GM12878 (cell line): ENCODE results near the gene IFNA14. TPM values are rescaled to one million over a fixed set of nuclear protein-coding genes. Genes with fewer than 3 reads are reported as not detected.
"Not testable (repeated sequence)": the region's sequence is repeated elsewhere in the genome, so short reads cannot be mapped to it uniquely, and the experiment has no call there.

ENCODE experiments used
- ATAC-seq: fragments of 200-7000 bp; cut with Tn5 transposase; 3 replicates; pipeline ENCODE4 v1.9.1; 2020; ENCODE audit warnings: mild to moderate bottlenecking, moderate library complexity
- BruUV-seq: library from RNA; stranded (reverse); fragments of 400-500 nt; replicated peaks from 2 replicates; lab custom pipeline; 2021; lab: Mats Ljungman, UMichigan
- CTCF ChIA-PET: fragments of 300-600 bp; sonication (Branson Sonifier 250); formaldehyde crosslinking; extraction: SDS; loops from one replicate; lab custom pipeline; 2021; ENCODE audit warnings: inconsistent platforms; lab: Yijun Ruan, JAX
- POLR2A ChIA-PET: fragments of 350-600 bp; formaldehyde crosslinking; extraction: SDS; loops from one replicate; lab custom pipeline; 2021; ENCODE audit warnings: inconsistent platforms; lab: Charles Lee
- RAD21 ChIA-PET: fragments of 300-600 bp; sonication (Branson Sonifier 250); formaldehyde crosslinking; loops from one replicate; lab custom pipeline; 2023; ENCODE audit warnings: antibody characterized with exemption; ENCODE audit not compliant: unreplicated experiment; lab: Charles Lee
- SMC1A ChIA-PET: fragments of 300-600 bp; sonication (Branson Sonifier 250); formaldehyde crosslinking; loops from one replicate; lab custom pipeline; 2023; ENCODE audit not compliant: unreplicated experiment, uncharacterized antibody; lab: Charles Lee
- DNase-seq: peaks from one replicate; pipeline ENCODE4 v3.0.0-alpha.2; 2011; ENCODE audit warnings: low read depth, low spot score
- FAIRE-seq: peaks from 3 replicates; lab custom pipeline; 2011; peaks lifted over from hg19 to GRCh38; lab: Jason Lieb, UNC
- H2AFZ ChIP-seq: 2 replicates; pipeline ENCODE4 v1.6.0; 2011; ENCODE audit warnings: low read depth, low read length, control low read depth; ENCODE audit not compliant: control insufficient read depth
- H3K27ac ChIP-seq: 2 replicates; pipeline ENCODE4 v1.5.1; 2011; ENCODE audit warnings: control low read depth; ENCODE audit not compliant: control insufficient read depth, insufficient read depth
- H3K27me3 ChIP-seq, 2 experiments: replicated peaks in 1 of 2; 2 replicates each; pipeline versions ENCODE4 v1.6.0 to v1.6.1; 2011; ENCODE audit warnings: low read length in 1 of 2; ENCODE audit not compliant: control insufficient read depth in 2 of 2, insufficient read depth in 2 of 2
- H3K36me3 ChIP-seq, 2 experiments: 2 replicates each; pipeline ENCODE4 v1.5.1; 2011; ENCODE audit warnings: low read length in 1 of 2; ENCODE audit not compliant: control insufficient read depth in 2 of 2, insufficient read depth in 2 of 2
- H3K4me1 ChIP-seq: 2 replicates; pipeline ENCODE4 v1.6.1; 2011; ENCODE audit warnings: mild to moderate bottlenecking, low read length, moderate library complexity, mixed read lengths; ENCODE audit not compliant: control insufficient read depth, insufficient read depth
- H3K4me2 ChIP-seq: 2 replicates; pipeline ENCODE4 v1.6.0; 2011; ENCODE audit warnings: control low read depth; ENCODE audit not compliant: control insufficient read depth, insufficient read depth
- H3K4me3 ChIP-seq: fragments of 200-600 bp; sonication (generic); 2 replicates; pipeline ENCODE4 v1.5.1; 2016
- H3K79me2 ChIP-seq: 2 replicates; pipeline ENCODE4 v1.6.0; 2011; ENCODE audit warnings: low read length; ENCODE audit not compliant: control insufficient read depth, insufficient read depth
- H3K9ac ChIP-seq: 2 replicates; pipeline ENCODE4 v1.8.0; 2011; ENCODE audit warnings: low read length, control low read depth, mixed read lengths; ENCODE audit not compliant: control insufficient read depth, insufficient read depth
- H3K9me3 ChIP-seq: replicated peaks from 3 replicates; pipeline ENCODE4 v1.5.1; 2011; ENCODE audit warnings: mild to moderate bottlenecking, low read length; ENCODE audit not compliant: control insufficient read depth, insufficient read depth
- H4K20me1 ChIP-seq: 2 replicates; pipeline ENCODE4 v1.6.0; 2011; ENCODE audit not compliant: control insufficient read depth, insufficient read depth
- CTCF ChIP-seq, 3 experiments: IDR thresholded peaks in 2 of 3; conservative IDR thresholded peaks in 1 of 3; 2 replicates each; pipeline ENCODE4 v1.5.1; 2011; ENCODE audit warnings: low read depth in 3 of 3, low read length in 3 of 3, mild to moderate bottlenecking in 3 of 3, control low read depth in 2 of 3, moderate library complexity in 2 of 3, inconsistent platforms in 1 of 3, mixed read lengths in 1 of 3; ENCODE audit not compliant: control insufficient read depth in 2 of 3, insufficient read depth in 1 of 3; ENCODE audit errors: extremely low read depth in 1 of 3
- RAD21 ChIP-seq: IDR thresholded peaks from 2 replicates; pipeline ENCODE4 v1.6.1; 2011; ENCODE audit warnings: mild to moderate bottlenecking, low read depth, low read length, moderate library complexity; ENCODE audit not compliant: insufficient read depth
- WGBS: methylation state at CpG from one replicate; pipeline ENCODE4 v1.1.6; 2016; ENCODE audit warnings: low lambda C conversion rate; ENCODE audit not compliant: insufficient replicate concordance, insufficient coverage; ENCODE audit errors: missing lambda C conversion rate; 5-methylcytosine and 5-hydroxymethylcytosine counted together
- in situ Hi-C: fragments of 300-500 bp; cut with MboI; formaldehyde crosslinking; loops from 9 replicates; pipeline ENCODE4 v1.14.3; 2018; ENCODE audit warnings: mixed read lengths
- intact Hi-C: fragments of 100-400 bp; cut with micrococcal nuclease; formaldehyde crosslinking; loops from one replicate; pipeline ENCODE4 v1.14.2; 2022; ENCODE audit not compliant: unreplicated experiment
- polyA plus RNA-seq, 11 experiments: library from polyadenylated mRNA; depleted of rRNA in 4 of 11; unstranded in 6 of 11; stranded (reverse) in 5 of 11; fragments of >200 nt; fragmentation: Nextera tagmentation in 4 of 11; fragmentation: Illumina TruSeq in 1 of 11; extraction: Ambion mirVana in 4 of 11; extraction: Trizol in 1 of 11; gene quantifications; 1 replicate in 1 of 11; 2 replicates in 10 of 11; pipeline versions ENCODE4 v1.2.1 to v1.2.3, GENCODE V29; 2011 to 2016; ENCODE audit warnings: inconsistent platforms in 2 of 11, missing spikeins in 2 of 11, low read depth in 1 of 11
- total RNA-seq, 4 experiments: library from RNA; depleted of rRNA in 3 of 4; stranded (reverse); fragments of >200 nt in 3 of 4; fragmentation: Illumina TruSeq in 1 of 4; extraction: Trizol in 1 of 4; gene quantifications; 2 replicates each; pipeline versions ENCODE4 v1.2.1 to v1.2.3, GENCODE V29; 2013 to 2021

Gene IFNA14
- total and polyA plus RNA-seq, 10 of the 15 experiments (the other 5 are each of a cell fraction or from before 2014, with no cell fraction given), result not detected

GRCh38 chr9:21194867-21195776 is 44.7 kb downstream of the IFNA14 start:
- H3K4me1 ChIP-seq, H3K79me2 ChIP-seq, H3K4me3 ChIP-seq, H3K9ac ChIP-seq, DNase-seq, H2AFZ ChIP-seq, BruUV-seq, H4K20me1 ChIP-seq, H3K27ac ChIP-seq, H3K9me3 ChIP-seq, in situ Hi-C loops, H3K36me3 ChIP-seq, POLR2A ChIA-PET, H3K27me3 ChIP-seq: not testable (repeated sequence)
- H3K4me2 ChIP-seq, result peak overlapping the region; percentile 25; the same call in 1 of the 2 replicates
- ChIA-PET CTCF (interaction anchor here (0.6 to 2.7 kb wide), 38 partner anchors 13 to 1268 kb away, joined by 3 to 28 read pairs (median 3); partner anchors contain the start of gene IFNW1), SMC1A (interaction anchor here (0.6 to 1.3 kb wide), 11 partner anchors 12 to 593 kb away, joined by 3 to 6 read pairs (median 5); no protein-coding TSS in a partner anchor), RAD21 (interaction anchor here (0.7 to 2.6 kb wide), 10 partner anchors 12 to 239 kb away, joined by 3 to 9 read pairs (median 4); no protein-coding TSS in a partner anchor)
- ATAC-seq (peak; percentile 96), FAIRE-seq (peak; percentile 57)
- TF ChIP-seq CTCF (IDR thresholded peaks at IDR 0.05 in 2 of 3, conservative IDR thresholded peaks at IDR 0.05 in 1 of 3; ENCODE audit: control insufficient read depth in 2 of 3, extremely low read depth in 1 of 3, insufficient read depth in 1 of 3, low read depth in 3 of 3, low read length in 3 of 3), result peak; percentile 45 to 56 (median 53); a peak in 5 of 6 replicates
- peak; percentile 61 for TF ChIP-seq RAD21
- 28% methylated on average over 5 of the region's 6 CpGs for WGBS
- intact Hi-C loops, result loop anchor here (10.0 kb wide), 1 partner anchor 120 kb away; no protein-coding TSS in a partner anchor

Other genes starting within 250 kb of the IFNA14 start
Only the 7 nearest of the 17 such genes appear.
- gene IFNA21, start 73.3 kb downstream of the IFNA14 start, total RNA-seq (2014; rRNA removed), result not detected in 2 replicates
- not detected in 2 replicates for gene IFNA21, start 73.3 kb downstream of the IFNA14 start, total RNA-seq (2014; rRNA removed; fragmentation: Illumina TruSeq; extraction: Trizol)
- gene IFNA21, start 73.3 kb downstream of the IFNA14 start, total RNA-seq (2021), result not detected in 2 replicates
- gene IFNA21, start 73.3 kb downstream of the IFNA14 start, polyA plus RNA-seq (2011; rRNA removed), result not detected in 2 replicates
- not detected in 2 replicates for gene IFNA21, start 73.3 kb downstream of the IFNA14 start, polyA plus RNA-seq (2014; fragmentation: Illumina TruSeq; extraction: Trizol)
- not detected for gene IFNA21, start 73.3 kb downstream of the IFNA14 start, polyA plus RNA-seq (2014; fragmentation: Nextera tagmentation; extraction: Ambion mirVana)
- gene IFNA21, start 73.3 kb downstream of the IFNA14 start, polyA plus RNA-seq (2014; rRNA removed), result not detected in 2 replicates
- not detected for gene IFNA21, start 73.3 kb downstream of the IFNA14 start, polyA plus RNA-seq (2016; fragmentation: Nextera tagmentation; extraction: Ambion mirVana)
- not detected in 2 replicates for gene IFNA4, start 52.4 kb downstream of the IFNA14 start, total RNA-seq (2014; rRNA removed)
- gene IFNA4, start 52.4 kb downstream of the IFNA14 start, total RNA-seq (2014; rRNA removed; fragmentation: Illumina TruSeq; extraction: Trizol), result not detected in 2 replicates
- not detected in 2 replicates for gene IFNA4, start 52.4 kb downstream of the IFNA14 start, total RNA-seq (2021)
- gene IFNA4, start 52.4 kb downstream of the IFNA14 start, polyA plus RNA-seq (2011; rRNA removed), result not detected in 2 replicates
- gene IFNA4, start 52.4 kb downstream of the IFNA14 start, polyA plus RNA-seq (2014; fragmentation: Illumina TruSeq; extraction: Trizol), result 0.63 TPM in 1 of 2 replicates, not detected in the other
- not detected for gene IFNA4, start 52.4 kb downstream of the IFNA14 start, polyA plus RNA-seq (2014; fragmentation: Nextera tagmentation; extraction: Ambion mirVana)
- gene IFNA4, start 52.4 kb downstream of the IFNA14 start, polyA plus RNA-seq (2014; rRNA removed), result not detected in 2 replicates
- not detected for gene IFNA4, start 52.4 kb downstream of the IFNA14 start, polyA plus RNA-seq (2016; fragmentation: Nextera tagmentation; extraction: Ambion mirVana)
- gene IFNA7, start 37.8 kb downstream of the IFNA14 start, total RNA-seq (2014; rRNA removed), result not detected in 2 replicates
- not detected in 2 replicates for gene IFNA7, start 37.8 kb downstream of the IFNA14 start, total RNA-seq (2014; rRNA removed; fragmentation: Illumina TruSeq; extraction: Trizol)
- gene IFNA7, start 37.8 kb downstream of the IFNA14 start, total RNA-seq (2021), result not detected in 2 replicates
- not detected in 2 replicates for gene IFNA7, start 37.8 kb downstream of the IFNA14 start, polyA plus RNA-seq (2011; rRNA removed)
- gene IFNA7, start 37.8 kb downstream of the IFNA14 start, polyA plus RNA-seq (2014; fragmentation: Illumina TruSeq; extraction: Trizol), result not detected in 2 replicates
- gene IFNA7, start 37.8 kb downstream of the IFNA14 start, polyA plus RNA-seq (2014; fragmentation: Nextera tagmentation; extraction: Ambion mirVana), result not detected
- not detected in 2 replicates for gene IFNA7, start 37.8 kb downstream of the IFNA14 start, polyA plus RNA-seq (2014; rRNA removed)
- not detected for gene IFNA7, start 37.8 kb downstream of the IFNA14 start, polyA plus RNA-seq (2016; fragmentation: Nextera tagmentation; extraction: Ambion mirVana)
- not detected in 2 replicates for gene IFNA10, start 32.9 kb downstream of the IFNA14 start, total RNA-seq (2014; rRNA removed)
- not detected in 2 replicates for gene IFNA10, start 32.9 kb downstream of the IFNA14 start, total RNA-seq (2014; rRNA removed; fragmentation: Illumina TruSeq; extraction: Trizol)
- gene IFNA10, start 32.9 kb downstream of the IFNA14 start, total RNA-seq (2021), result not detected in 2 replicates
- gene IFNA10, start 32.9 kb downstream of the IFNA14 start, polyA plus RNA-seq (2011; rRNA removed), result not detected in 2 replicates
- gene IFNA10, start 32.9 kb downstream of the IFNA14 start, polyA plus RNA-seq (2014; fragmentation: Illumina TruSeq; extraction: Trizol), result not detected in 2 replicates
- gene IFNA10, start 32.9 kb downstream of the IFNA14 start, polyA plus RNA-seq (2014; fragmentation: Nextera tagmentation; extraction: Ambion mirVana), result not detected
- not detected in 2 replicates for gene IFNA10, start 32.9 kb downstream of the IFNA14 start, polyA plus RNA-seq (2014; rRNA removed)
- gene IFNA10, start 32.9 kb downstream of the IFNA14 start, polyA plus RNA-seq (2016; fragmentation: Nextera tagmentation; extraction: Ambion mirVana), result not detected
- not detected in 2 replicates for gene IFNA16, start 22.7 kb downstream of the IFNA14 start, total RNA-seq (2014; rRNA removed)
- not detected in 2 replicates for gene IFNA16, start 22.7 kb downstream of the IFNA14 start, total RNA-seq (2014; rRNA removed; fragmentation: Illumina TruSeq; extraction: Trizol)
- gene IFNA16, start 22.7 kb downstream of the IFNA14 start, total RNA-seq (2021), result not detected in 2 replicates
- gene IFNA16, start 22.7 kb downstream of the IFNA14 start, polyA plus RNA-seq (2011; rRNA removed), result not detected in 2 replicates
- gene IFNA16, start 22.7 kb downstream of the IFNA14 start, polyA plus RNA-seq (2014; fragmentation: Illumina TruSeq; extraction: Trizol), result not detected in 2 replicates
- gene IFNA16, start 22.7 kb downstream of the IFNA14 start, polyA plus RNA-seq (2014; fragmentation: Nextera tagmentation; extraction: Ambion mirVana), result not detected
- gene IFNA16, start 22.7 kb downstream of the IFNA14 start, polyA plus RNA-seq (2014; rRNA removed), result not detected in 2 replicates
- gene IFNA16, start 22.7 kb downstream of the IFNA14 start, polyA plus RNA-seq (2016; fragmentation: Nextera tagmentation; extraction: Ambion mirVana), result not detected
- gene IFNA17, start 11.8 kb downstream of the IFNA14 start, total RNA-seq (2014; rRNA removed), result not detected in 2 replicates
- not detected in 2 replicates for gene IFNA17, start 11.8 kb downstream of the IFNA14 start, total RNA-seq (2014; rRNA removed; fragmentation: Illumina TruSeq; extraction: Trizol)
- not detected in 2 replicates for gene IFNA17, start 11.8 kb downstream of the IFNA14 start, total RNA-seq (2021)
- not detected in 2 replicates for gene IFNA17, start 11.8 kb downstream of the IFNA14 start, polyA plus RNA-seq (2011; rRNA removed)
- not detected in 2 replicates for gene IFNA17, start 11.8 kb downstream of the IFNA14 start, polyA plus RNA-seq (2014; fragmentation: Illumina TruSeq; extraction: Trizol)
- gene IFNA17, start 11.8 kb downstream of the IFNA14 start, polyA plus RNA-seq (2014; fragmentation: Nextera tagmentation; extraction: Ambion mirVana), result not detected
- gene IFNA17, start 11.8 kb downstream of the IFNA14 start, polyA plus RNA-seq (2014; rRNA removed), result not detected in 2 replicates
- gene IFNA17, start 11.8 kb downstream of the IFNA14 start, polyA plus RNA-seq (2016; fragmentation: Nextera tagmentation; extraction: Ambion mirVana), result not detected
- gene IFNA5, start 65.3 kb upstream of the IFNA14 start, total RNA-seq (2014; rRNA removed), result not detected in 2 replicates
- gene IFNA5, start 65.3 kb upstream of the IFNA14 start, total RNA-seq (2014; rRNA removed; fragmentation: Illumina TruSeq; extraction: Trizol), result not detected in 2 replicates
- not detected in 2 replicates for gene IFNA5, start 65.3 kb upstream of the IFNA14 start, total RNA-seq (2021)
- gene IFNA5, start 65.3 kb upstream of the IFNA14 start, polyA plus RNA-seq (2011; rRNA removed), result not detected in 2 replicates
- gene IFNA5, start 65.3 kb upstream of the IFNA14 start, polyA plus RNA-seq (2014; fragmentation: Illumina TruSeq; extraction: Trizol), result not detected in 2 replicates
- not detected for gene IFNA5, start 65.3 kb upstream of the IFNA14 start, polyA plus RNA-seq (2014; fragmentation: Nextera tagmentation; extraction: Ambion mirVana)
- gene IFNA5, start 65.3 kb upstream of the IFNA14 start, polyA plus RNA-seq (2014; rRNA removed), result not detected in 2 replicates
- gene IFNA5, start 65.3 kb upstream of the IFNA14 start, polyA plus RNA-seq (2016; fragmentation: Nextera tagmentation; extraction: Ambion mirVana), result not detected